Tibial nerve (tissue), 4 donors: ENCODE results near the gene CNGA1. TPM values are rescaled to one million over a fixed set of nuclear protein-coding genes. Genes with fewer than 3 reads are reported as not detected.

Source experiments
- DNase-seq, 2 donors: peaks; one replicate each; pipeline ENCODE4 v3.0.0-alpha.2; 2019; ENCODE audit warnings: low spot score in 2 of 2
- H3K27ac ChIP-seq, 4 donors: fragments of 200-600 bp; sonication (generic) in 3 of 4; one replicate each; pipeline ENCODE4 v1.5.1; 2017 to 2019; ENCODE audit warnings: mild to moderate bottlenecking in 1 of 4
- H3K27me3 ChIP-seq, 2 donors: fragments of 200-600 bp; sonication (generic) in 1 of 2; one replicate each; pipeline versions ENCODE4 v1.5.1 to v1.6.0; 2017 to 2019
- H3K36me3 ChIP-seq, 3 donors: fragments of 200-600 bp; sonication (generic); one replicate each; pipeline ENCODE4 v1.5.1; 2018 to 2019
- H3K4me1 ChIP-seq, 4 donors: fragments of 200-600 bp; sonication (generic) in 3 of 4; one replicate each; pipeline ENCODE4 v1.5.1; 2017 to 2019
- H3K4me3 ChIP-seq, 4 donors: fragments of 200-600 bp; sonication (generic) in 3 of 4; one replicate each; pipeline ENCODE4 v1.5.1; 2017 to 2019; ENCODE audit warnings: mild to moderate bottlenecking in 1 of 4, moderate library complexity in 1 of 4
- H3K9me3 ChIP-seq, 4 donors: fragments of 200-600 bp; sonication (generic) in 3 of 4; one replicate each; pipeline ENCODE4 v1.5.1; 2017 to 2019
- CTCF ChIP-seq, 5 experiments: fragments of 200-600 bp in 3 of 5; fragments of 450-650 bp in 2 of 5; sonication (generic) in 3 of 5; IDR thresholded peaks; one replicate each; pipeline ENCODE4 v1.5.1; 2016 to 2019; ENCODE audit warnings: antibody characterized with exemption in 5 of 5, mild to moderate bottlenecking in 3 of 5, moderate library complexity in 2 of 5
- EP300 ChIP-seq, 2 donors: sonication (generic); formaldehyde crosslinking; IDR thresholded peaks; one replicate each; pipeline ENCODE4 v1.6.1; 2017; ENCODE audit warnings: antibody characterized with exemption in 2 of 2, mild to moderate bottlenecking in 1 of 2
- POLR2A ChIP-seq, 2 donors: fragments of 450-650 bp; IDR thresholded peaks; one replicate each; pipeline ENCODE4 v1.6.1; 2017; ENCODE audit warnings: antibody characterized with exemption in 2 of 2, mild to moderate bottlenecking in 2 of 2, moderate library complexity in 2 of 2
- WGBS, 2 donors: methylation state at CpG; one replicate each; pipeline ENCODE4 v1.1.5; 2018; 5-methylcytosine and 5-hydroxymethylcytosine counted together
- total RNA-seq, 4 donors: library from RNA; depleted of rRNA; stranded (reverse); fragments of >200 nt; gene quantifications; one replicate each; pipeline ENCODE4 v1.1.0, GENCODE V29; 2016

The CNGA1 gene
- total RNA-seq, 4 donors from 2014 or later: 4.1 to 7.2 (median 4.7) TPM

GRCh38 chr4:47907089-47907646, 109.3 kb downstream of the CNGA1 start:
- peaks cover 0 to 59% (median 5%) of the 10 kb centered on the region in 3 donors for H3K36me3 ChIP-seq
- no peak for DNase-seq
- H3K4me1 ChIP-seq: peaks cover 0 to 8% (median 0%) of the 10 kb centered on the region in 4 donors
- TF ChIP-seq POLR2A (IDR thresholded peaks at IDR 0.05) (no peak), CTCF (IDR thresholded peaks at IDR 0.05) (no peak), EP300 (IDR thresholded peaks at IDR 0.05) (no peak)
- no peaks in the 10 kb centered on the region for H3K27me3 ChIP-seq
- no peaks in the 10 kb centered on the region for H3K9me3 ChIP-seq
- 0 to 50% methylated on average over 1 of the region's 1 CpG for WGBS, 2 donors
- no peak overlapping the region for H3K27ac ChIP-seq
- no peak overlapping the region for H3K4me3 ChIP-seq

GRCh38 chr4:47899639-47900038, 116.8 kb downstream of the CNGA1 start:
- H3K4me1 ChIP-seq: no peaks in the 10 kb centered on the region
- no peak overlapping the region for H3K27ac ChIP-seq
- no peaks in the 10 kb centered on the region for H3K27me3 ChIP-seq
- peaks cover 0 to 95% (median 18%) of the 10 kb centered on the region in 3 donors for H3K36me3 ChIP-seq
- no peak for DNase-seq
- no peak overlapping the region for H3K4me3 ChIP-seq
- no peaks in the 10 kb centered on the region for H3K9me3 ChIP-seq
- WGBS, 2 donors: 51 to 57% methylated on average over 1 of the region's 1 CpG
- TF ChIP-seq CTCF (IDR thresholded peaks at IDR 0.05) (no peak), EP300 (IDR thresholded peaks at IDR 0.05) (no peak), POLR2A (IDR thresholded peaks at IDR 0.05) (no peak)

DNA sequence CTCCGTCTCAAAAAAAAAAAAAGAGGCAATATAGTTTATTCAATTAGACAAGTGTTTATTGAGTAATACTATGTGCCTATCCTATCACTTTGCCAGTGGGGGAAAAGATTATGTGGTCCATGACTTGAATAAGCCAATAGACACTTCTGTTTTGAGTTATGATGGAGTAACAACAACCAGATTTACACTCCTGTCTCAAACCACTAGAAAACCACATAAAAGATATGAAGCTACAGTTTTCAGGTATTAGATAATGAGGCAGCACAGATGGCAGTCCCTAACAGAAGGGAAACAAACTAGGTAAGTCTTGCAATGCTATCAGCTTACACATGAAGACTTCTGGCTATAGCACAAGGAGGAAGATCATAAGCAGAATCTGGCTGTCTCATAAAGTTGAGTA, 124.6 kb downstream of the CNGA1 start:
- TF ChIP-seq EP300 (IDR thresholded peaks at IDR 0.05) (no peak), POLR2A (IDR thresholded peaks at IDR 0.05) (no peak), CTCF (IDR thresholded peaks at IDR 0.05) (no peak)
- no peak for DNase-seq
- H3K36me3 ChIP-seq: peaks cover 0 to 87% (median 5%) of the 10 kb centered on the region in 3 donors
- no peak overlapping the region for H3K4me3 ChIP-seq
- no peak overlapping the region for H3K27ac ChIP-seq
- 92 to 100% methylated on average over 1 of the region's 1 CpG for WGBS, 2 donors
- H3K9me3 ChIP-seq: no peaks in the 10 kb centered on the region
- H3K4me1 ChIP-seq: no peaks in the 10 kb centered on the region
- no peaks in the 10 kb centered on the region for H3K27me3 ChIP-seq

Other genes starting within 250 kb of the CNGA1 start
- gene CORIN, start 178.6 kb downstream of the CNGA1 start, total RNA-seq: under 1 TPM in 2 of 4 donors, not detected in 2; 0.22 to 0.42 TPM
- gene NFXL1, start 102.1 kb downstream of the CNGA1 start, total RNA-seq: 10 to 100 TPM; 12.2 to 18.0 (median 15.6) TPM
- 1 to 10 TPM in 3 of 4 donors, under 1 TPM in 1; 0.87 to 3.1 (median 1.9) TPM for gene NIPAL1, start 91 bp upstream of the CNGA1 start, total RNA-seq
- under 1 TPM in 3 of 4 donors, not detected in 1; 0.22 to 0.84 (median 0.30) TPM for gene TXK, start 117.6 kb upstream of the CNGA1 start, total RNA-seq